MCF 10A (cell line): ENCODE measurements around the gene FOXG1. TPM values are rescaled to one million over a fixed set of nuclear protein-coding genes. Genes with fewer than 3 reads are reported as not detected.

ENCODE experiments used
- BruUV-seq: library from RNA; stranded (reverse); fragments of 400-500 nt; replicated peaks from 2 replicates; lab custom pipeline; 2021; lab: Mats Ljungman, UMichigan
- CTCF ChIA-PET: fragments of 300-600 bp; sonication (Branson Sonifier 250); formaldehyde crosslinking; extraction: SDS; loops from one replicate; lab custom pipeline; 2021; ENCODE audit warnings: antibody characterized with exemption, inconsistent platforms; lab: Yijun Ruan, JAX
- POLR2A ChIA-PET: fragments of 300-600, 350-650 bp; sonication (Branson Sonifier 250); formaldehyde crosslinking; extraction: SDS; loops from one replicate; lab custom pipeline; 2020; ENCODE audit warnings: antibody characterized with exemption, inconsistent platforms; lab: Yijun Ruan, JAX
- DNase-seq: peaks from one replicate; pipeline ENCODE4 v3.0.0-alpha.2; 2018; ENCODE audit not compliant: unreplicated experiment
- H3K27ac Mint-ChIP-seq: one replicate; pipeline ENCODE4 v1.8.0; 2022; ENCODE audit warnings: mild to moderate bottlenecking, low read depth, mixed read lengths; ENCODE audit not compliant: unreplicated experiment
- H3K27me3 Mint-ChIP-seq: one replicate; pipeline ENCODE4 v1.8.0; 2022; ENCODE audit warnings: mixed read lengths; ENCODE audit not compliant: insufficient read depth, unreplicated experiment
- H3K36me3 Mint-ChIP-seq: one replicate; pipeline ENCODE4 v1.8.0; 2022; ENCODE audit warnings: mild to moderate bottlenecking, moderate library complexity, mixed read lengths; ENCODE audit not compliant: insufficient read depth, unreplicated experiment
- H3K4me1 Mint-ChIP-seq: one replicate; pipeline ENCODE4 v1.8.0; 2022; ENCODE audit warnings: mixed read lengths; ENCODE audit not compliant: insufficient read depth, unreplicated experiment
- H3K4me3 Mint-ChIP-seq: one replicate; pipeline ENCODE4 v1.8.0; 2022; ENCODE audit warnings: mild to moderate bottlenecking, moderate library complexity, mixed read lengths; ENCODE audit not compliant: unreplicated experiment
- H3K9me3 Mint-ChIP-seq: one replicate; pipeline ENCODE4 v1.8.0; 2022; ENCODE audit warnings: mixed read lengths; ENCODE audit not compliant: unreplicated experiment
- intact Hi-C: fragments of 100-400 bp; cut with micrococcal nuclease; formaldehyde crosslinking; loops from 2 replicates; pipeline ENCODE4 v1.14.1; 2022
- total RNA-seq: library from RNA; stranded (reverse); gene quantifications from 2 replicates; pipeline ENCODE4 v1.2.3, GENCODE V29; 2022
- TF ChIP-seq, protein P1 (sequence below): fragments of 200-600 bp; IDR thresholded peaks from one replicate; pipeline ENCODE4 v1.8.0; 2022; ENCODE audit warnings: antibody characterized with exemption, mild to moderate bottlenecking; ENCODE audit not compliant: unreplicated experiment

The FOXG1 gene
- total RNA-seq, 1 experiment from 2014 or later = not detected

DNA sequence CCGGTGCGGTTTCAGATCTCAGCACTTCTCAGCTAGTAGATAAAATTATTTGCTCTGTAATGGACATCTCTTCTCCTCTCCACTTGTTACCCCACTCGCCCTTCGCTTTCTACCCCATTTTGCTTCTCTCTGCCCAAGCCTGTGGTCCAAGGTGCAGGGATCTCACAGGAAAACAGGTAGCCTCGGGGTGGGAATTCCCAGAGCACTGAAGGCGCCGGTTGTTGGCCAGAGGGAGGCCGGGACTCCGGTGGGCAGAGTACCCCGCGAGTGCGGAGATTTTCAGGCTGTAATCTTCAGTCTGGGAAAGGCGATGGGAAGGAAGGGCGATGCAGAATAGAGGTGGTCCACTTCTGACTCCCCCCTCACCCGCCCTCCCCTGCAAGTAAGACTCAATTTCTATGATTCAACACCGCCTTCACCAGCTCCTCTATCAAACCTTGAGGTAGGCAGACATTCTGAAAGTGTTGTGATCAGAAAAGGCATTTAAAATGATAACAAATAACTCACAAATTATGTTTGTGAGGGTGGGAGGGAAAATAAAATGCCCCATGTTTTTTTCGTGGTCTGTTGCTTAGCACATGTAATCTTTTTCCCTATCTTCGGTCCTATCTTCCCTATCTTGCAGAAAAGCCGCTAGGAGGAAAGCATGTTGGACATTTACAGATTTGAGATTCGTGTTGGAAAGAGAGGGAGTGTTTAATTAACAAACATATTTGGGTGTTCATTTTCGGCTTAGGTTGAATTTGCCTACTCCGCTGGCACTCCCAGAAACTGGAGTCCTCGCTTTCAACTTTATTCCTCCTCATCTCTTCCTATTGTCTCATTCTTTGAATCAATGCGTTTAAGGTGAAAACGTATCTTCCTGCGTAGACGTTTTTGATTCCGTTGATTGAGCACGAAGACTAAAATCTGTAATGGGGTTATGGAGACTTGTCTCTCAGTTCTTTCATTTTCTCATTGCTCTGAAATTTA is 8.5 kb downstream of the FOXG1 start:
- intact Hi-C loops = no loop called here
- Mint-ChIP-seq H3K27me3 (peaks cover 100% of the 10 kb centered on the region), H3K36me3 (no peaks in the 10 kb centered on the region), H3K4me3 (no peak overlapping the region), H3K4me1 (no peaks in the 10 kb centered on the region), H3K27ac (no peak overlapping the region), H3K9me3 (no peaks in the 10 kb centered on the region)
- ChIA-PET CTCF (interaction anchor here (0.6 to 0.7 kb wide), 2 partner anchors 22 to 451 kb away, joined by 3 read pairs; no protein-coding TSS in a partner anchor), POLR2A (no interaction called here)
- TF ChIP-seq, protein P1, sequence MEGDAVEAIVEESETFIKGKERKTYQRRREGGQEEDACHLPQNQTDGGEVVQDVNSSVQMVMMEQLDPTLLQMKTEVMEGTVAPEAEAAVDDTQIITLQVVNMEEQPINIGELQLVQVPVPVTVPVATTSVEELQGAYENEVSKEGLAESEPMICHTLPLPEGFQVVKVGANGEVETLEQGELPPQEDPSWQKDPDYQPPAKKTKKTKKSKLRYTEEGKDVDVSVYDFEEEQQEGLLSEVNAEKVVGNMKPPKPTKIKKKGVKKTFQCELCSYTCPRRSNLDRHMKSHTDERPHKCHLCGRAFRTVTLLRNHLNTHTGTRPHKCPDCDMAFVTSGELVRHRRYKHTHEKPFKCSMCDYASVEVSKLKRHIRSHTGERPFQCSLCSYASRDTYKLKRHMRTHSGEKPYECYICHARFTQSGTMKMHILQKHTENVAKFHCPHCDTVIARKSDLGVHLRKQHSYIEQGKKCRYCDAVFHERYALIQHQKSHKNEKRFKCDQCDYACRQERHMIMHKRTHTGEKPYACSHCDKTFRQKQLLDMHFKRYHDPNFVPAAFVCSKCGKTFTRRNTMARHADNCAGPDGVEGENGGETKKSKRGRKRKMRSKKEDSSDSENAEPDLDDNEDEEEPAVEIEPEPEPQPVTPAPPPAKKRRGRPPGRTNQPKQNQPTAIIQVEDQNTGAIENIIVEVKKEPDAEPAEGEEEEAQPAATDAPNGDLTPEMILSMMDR = no peak
- DNase-seq = no peak
- BruUV-seq = no TSS peak

DNA sequence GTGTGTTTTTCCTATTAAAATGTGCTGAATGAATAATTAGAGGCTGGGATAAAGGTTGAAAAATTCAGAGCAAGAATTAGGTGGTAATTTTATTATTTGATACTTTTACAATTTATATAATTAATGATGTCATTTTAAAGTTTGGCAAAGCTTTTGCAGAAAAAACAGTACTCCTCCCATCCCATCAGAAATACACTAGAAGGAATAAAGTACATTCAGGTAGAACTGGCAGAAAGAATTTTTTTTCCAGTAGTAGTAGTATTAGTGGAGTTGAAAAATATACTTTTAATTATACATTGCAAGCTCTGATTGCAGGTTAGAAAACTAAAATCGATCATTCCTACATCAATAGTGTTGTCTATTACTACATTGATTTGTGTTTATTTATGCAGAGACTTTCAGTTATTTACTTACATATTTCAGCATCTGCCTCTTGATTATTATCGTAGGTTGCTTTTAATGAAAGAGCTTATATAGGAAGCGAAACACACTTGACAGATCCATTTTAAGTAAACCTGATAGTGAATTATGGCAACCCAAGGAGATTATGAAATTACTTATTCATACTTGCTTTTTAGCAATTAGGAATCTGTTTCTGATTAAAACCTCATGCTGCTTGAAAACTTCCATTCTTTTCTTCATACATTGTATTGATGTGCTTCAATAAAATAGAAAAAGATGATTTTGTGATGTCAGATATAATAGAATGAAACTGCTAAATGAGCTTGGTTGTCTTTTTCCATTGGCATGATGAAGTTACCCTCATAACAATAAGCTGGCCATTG is 10.1 kb downstream of the FOXG1 start:
- H3K4me1 Mint-ChIP-seq = no peaks in the 10 kb centered on the region
- no TSS peak for BruUV-seq
- peaks cover 100% of the 10 kb centered on the region for H3K27me3 Mint-ChIP-seq
- POLR2A ChIA-PET = interaction anchor here (0.6 kb wide), 1 partner anchor 1089 kb away, joined by 3 read pairs; no protein-coding TSS in a partner anchor
- DNase-seq = no peak
- no peak overlapping the region for H3K27ac Mint-ChIP-seq
- H3K36me3 Mint-ChIP-seq = no peaks in the 10 kb centered on the region
- H3K4me3 Mint-ChIP-seq = no peak overlapping the region
- intact Hi-C loops = no loop called here
- CTCF ChIA-PET = interaction anchor here (1.4 kb wide), 1 partner anchor 21 kb away, joined by 5 read pairs; no protein-coding TSS in a partner anchor
- no peaks in the 10 kb centered on the region for H3K9me3 Mint-ChIP-seq
- TF ChIP-seq, protein P1 = no peak

DNA sequence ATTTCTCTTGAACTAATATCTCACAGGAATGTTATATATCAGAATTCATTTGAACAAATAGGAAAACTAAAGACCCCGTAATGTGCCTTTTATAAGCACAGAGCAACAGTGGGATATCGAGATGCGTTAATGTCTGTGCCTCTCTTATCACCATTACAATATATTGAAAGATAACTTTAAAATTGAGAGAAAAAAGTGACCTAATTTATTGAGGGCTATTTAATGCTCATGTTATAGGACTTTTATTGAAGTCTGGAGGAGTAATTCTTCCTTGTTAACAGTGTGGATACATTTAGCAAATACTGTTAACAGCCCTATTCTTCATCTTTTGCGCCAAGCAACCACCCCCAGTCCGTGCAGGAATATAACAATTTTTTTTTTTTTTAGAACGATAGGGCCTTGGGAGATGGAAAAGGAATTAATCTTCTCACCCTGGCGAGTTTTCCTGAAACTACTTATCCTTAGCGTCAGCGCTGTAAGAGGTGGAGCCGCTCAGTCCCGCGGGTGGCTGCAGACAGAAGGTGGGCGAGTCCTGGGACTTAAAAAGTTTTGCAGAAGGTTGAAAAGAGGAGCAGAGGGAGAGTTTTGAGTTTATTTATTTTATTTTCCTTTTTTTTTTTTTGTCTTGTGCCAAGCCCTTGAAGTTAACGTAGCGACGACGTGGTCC is 11.0 kb downstream of the FOXG1 start:
- BruUV-seq = no TSS peak
- Mint-ChIP-seq H3K4me3 (no peak overlapping the region), H3K4me1 (no peaks in the 10 kb centered on the region), H3K27me3 (peaks cover 100% of the 10 kb centered on the region), H3K9me3 (no peaks in the 10 kb centered on the region), H3K27ac (no peak overlapping the region), H3K36me3 (no peaks in the 10 kb centered on the region)
- POLR2A ChIA-PET = no interaction called here
- CTCF ChIA-PET = interaction anchor here (1.4 kb wide), 1 partner anchor 22 kb away, joined by 5 read pairs; no protein-coding TSS in a partner anchor
- no peak for DNase-seq
- TF ChIP-seq, protein P1 = no peak
- intact Hi-C loops = no loop called here
